Effector memory CD4-positive, alpha-beta T cell (primary cell): ENCODE results near the gene TBC1D4.

ENCODE experiments used
- DNase-seq, 3 donors: peaks; one replicate each; pipeline ENCODE4 v3.0.0-alpha.2; 2020
- H3K27ac ChIP-seq: 2 replicates; pipeline ENCODE4 v1.7.0; 2013; ENCODE audit warnings: mild to moderate bottlenecking, low read length, moderate library complexity; ENCODE audit not compliant: insufficient read depth, poor library complexity, severe bottlenecking
- H3K27me3 ChIP-seq: replicated peaks from 2 replicates; pipeline ENCODE4 v1.7.0; 2013; ENCODE audit warnings: mild to moderate bottlenecking, low read length; ENCODE audit not compliant: insufficient read depth, control insufficient read depth, poor library complexity, severe bottlenecking
- H3K36me3 ChIP-seq: 2 replicates; pipeline ENCODE4 v1.7.0; 2013; ENCODE audit warnings: mild to moderate bottlenecking, low read length, moderate library complexity; ENCODE audit not compliant: control insufficient read depth, insufficient read depth
- H3K4me1 ChIP-seq: 2 replicates; pipeline ENCODE4 v1.7.0; 2013; ENCODE audit warnings: low read length, mild to moderate bottlenecking; ENCODE audit not compliant: control insufficient read depth, insufficient read depth, poor library complexity, severe bottlenecking
- H3K4me3 ChIP-seq: 2 replicates; pipeline ENCODE4 v1.7.0; 2013; ENCODE audit warnings: low read length, low read depth, mild to moderate bottlenecking; ENCODE audit not compliant: insufficient read depth, poor library complexity, severe bottlenecking
- H3K9me3 ChIP-seq: 2 replicates; pipeline ENCODE4 v1.7.0; 2013; ENCODE audit warnings: mild to moderate bottlenecking, low read length, moderate library complexity; ENCODE audit not compliant: control insufficient read depth

TBC1D4 gene

GRCh38 chr13:75454497-75454896 is 27.5 kb downstream of the TBC1D4 start:
- H3K9me3 ChIP-seq, result no peaks in the 10 kb centered on the region
- no peaks in the 10 kb centered on the region for H3K4me1 ChIP-seq
- no peak overlapping the region for H3K27ac ChIP-seq
- peaks cover 3% of the 10 kb centered on the region for H3K27me3 ChIP-seq
- no peak for DNase-seq
- H3K36me3 ChIP-seq, result no peaks in the 10 kb centered on the region
- no peak overlapping the region for H3K4me3 ChIP-seq

GRCh38 chr13:75452564-75452963 is 29.4 kb downstream of the TBC1D4 start:
- no peak overlapping the region for H3K27ac ChIP-seq
- DNase-seq, result no peak
- H3K4me1 ChIP-seq, result no peaks in the 10 kb centered on the region
- no peaks in the 10 kb centered on the region for H3K36me3 ChIP-seq
- H3K4me3 ChIP-seq, result no peak overlapping the region
- no peaks in the 10 kb centered on the region for H3K9me3 ChIP-seq
- H3K27me3 ChIP-seq, result peaks cover 3% of the 10 kb centered on the region

GRCh38 chr13:75447493-75447892 is 34.5 kb downstream of the TBC1D4 start:
- Histone ChIP-seq H3K27ac (no peak overlapping the region), H3K36me3 (no peaks in the 10 kb centered on the region), H3K4me3 (no peak overlapping the region), H3K9me3 (no peaks in the 10 kb centered on the region), H3K4me1 (no peaks in the 10 kb centered on the region), H3K27me3 (no peaks in the 10 kb centered on the region)
- no peak for DNase-seq

GRCh38 chr13:75446874-75447273 is 35.1 kb downstream of the TBC1D4 start:
- H3K36me3 ChIP-seq, result no peaks in the 10 kb centered on the region
- H3K27ac ChIP-seq, result no peak overlapping the region
- no peak overlapping the region for H3K4me3 ChIP-seq
- DNase-seq, result no peak
- no peaks in the 10 kb centered on the region for H3K9me3 ChIP-seq
- no peaks in the 10 kb centered on the region for H3K4me1 ChIP-seq
- H3K27me3 ChIP-seq, result no peaks in the 10 kb centered on the region

GRCh38 chr13:75445717-75446499 is 36.1 kb downstream of the TBC1D4 start:
- DNase-seq, result no peak
- Histone ChIP-seq H3K27me3 (no peaks in the 10 kb centered on the region), H3K4me1 (no peaks in the 10 kb centered on the region), H3K4me3 (no peak overlapping the region), H3K36me3 (no peaks in the 10 kb centered on the region), H3K27ac (no peak overlapping the region), H3K9me3 (no peaks in the 10 kb centered on the region)

- no peaks in the 10 kb centered on the region for H3K4me1 ChIP-seq
- H3K36me3 ChIP-seq, result no peaks in the 10 kb centered on the region
- no peak for DNase-seq
- H3K27ac ChIP-seq, result no peak overlapping the region
- H3K9me3 ChIP-seq, result no peaks in the 10 kb centered on the region
- H3K27me3 ChIP-seq, result no peaks in the 10 kb centered on the region
- no peak overlapping the region for H3K4me3 ChIP-seq
Observed at GRCh38 chr13:75444016-75444415, 38.0 kb downstream of the TBC1D4 start.

- Histone ChIP-seq H3K4me3 (no peak overlapping the region), H3K9me3 (no peaks in the 10 kb centered on the region), H3K27ac (no peak overlapping the region), H3K4me1 (no peaks in the 10 kb centered on the region), H3K36me3 (no peaks in the 10 kb centered on the region), H3K27me3 (no peaks in the 10 kb centered on the region)
- DNase-seq, result no peak
Observed at GRCh38 chr13:75443356-75443958, 38.5 kb downstream of the TBC1D4 start.

- no peak overlapping the region for H3K4me3 ChIP-seq
- no peaks in the 10 kb centered on the region for H3K4me1 ChIP-seq
- no peaks in the 10 kb centered on the region for H3K9me3 ChIP-seq
- no peaks in the 10 kb centered on the region for H3K36me3 ChIP-seq
- H3K27ac ChIP-seq, result no peak overlapping the region
- H3K27me3 ChIP-seq, result no peaks in the 10 kb centered on the region
- no peak for DNase-seq
Observed at GRCh38 chr13:75442736-75443234, 39.2 kb downstream of the TBC1D4 start.

- no peak overlapping the region for H3K27ac ChIP-seq
- H3K27me3 ChIP-seq, result no peaks in the 10 kb centered on the region
- H3K9me3 ChIP-seq, result no peaks in the 10 kb centered on the region
- H3K4me1 ChIP-seq, result no peaks in the 10 kb centered on the region
- no peak overlapping the region for H3K4me3 ChIP-seq
- no peak for DNase-seq
- no peaks in the 10 kb centered on the region for H3K36me3 ChIP-seq
Observed at GRCh38 chr13:75440100-75440499, 41.9 kb downstream of the TBC1D4 start.

GRCh38 chr13:75437582-75438318 is 44.2 kb downstream of the TBC1D4 start:
- no peaks in the 10 kb centered on the region for H3K9me3 ChIP-seq
- H3K27ac ChIP-seq, result no peak overlapping the region
- no peak for DNase-seq
- no peaks in the 10 kb centered on the region for H3K36me3 ChIP-seq
- no peak overlapping the region for H3K4me3 ChIP-seq
- H3K27me3 ChIP-seq, result no peaks in the 10 kb centered on the region
- H3K4me1 ChIP-seq, result no peaks in the 10 kb centered on the region
